Body of pancreas (tissue), 4 donors: ENCODE results near the gene ZNF521. TPM values are rescaled to one million over a fixed set of nuclear protein-coding genes. Genes with fewer than 3 reads are reported as not detected.

Experiments used
- ATAC-seq: fragments of 150-250 bp; one replicate; pipeline ENCODE4 v1.9.1; 2016
- DNase-seq, 4 donors: peaks; one replicate each; pipeline ENCODE4 v3.0.0-alpha.2; 2019
- H3K27ac ChIP-seq, 4 donors: fragments of 200-600 bp; sonication (generic); 1 replicate in 3 of 4; 2 replicates in 1 of 4; pipeline versions ENCODE4 v1.5.1 to v1.6.1; 2016 to 2019; ENCODE audit warnings: mild to moderate bottlenecking in 1 of 4, mixed read lengths in 1 of 4, moderate library complexity in 1 of 4
- H3K27me3 ChIP-seq, 2 donors: fragments of 200-600 bp; sonication (generic); one replicate each; pipeline ENCODE4 v1.6.0; 2016; ENCODE audit warnings: mild to moderate bottlenecking in 1 of 2
- H3K36me3 ChIP-seq, 2 donors: fragments of 200-600 bp; sonication (generic); replicated peaks in 1 of 2; 2 replicates each; pipeline ENCODE4 v1.5.1; 2016; ENCODE audit warnings: low read depth in 2 of 2; ENCODE audit not compliant: insufficient read depth in 1 of 2
- H3K4me1 ChIP-seq: fragments of 200-600 bp; sonication (generic); one replicate; pipeline ENCODE4 v1.6.0; 2016
- H3K4me3 ChIP-seq, 2 donors: fragments of 200-600 bp; sonication (generic); 1 replicate in 1 of 2; 2 replicates in 1 of 2; pipeline ENCODE4 v1.5.1; 2016 to 2019
- H3K9me3 ChIP-seq, 3 donors: fragments of 200-600 bp; sonication (generic); 1 replicate in 2 of 3; 2 replicates in 1 of 3; pipeline ENCODE4 v1.5.1; 2016
- CTCF ChIP-seq, 7 experiments: fragments of 450-650 bp in 4 of 7; fragments of 200-600 bp in 3 of 7; sonication (generic) in 3 of 7; IDR thresholded peaks; one replicate each; pipeline ENCODE4 v1.5.1; 2016 to 2019; ENCODE audit warnings: antibody characterized with exemption in 7 of 7
- POLR2A ChIP-seq, 3 donors: fragments of 450-650 bp; IDR thresholded peaks; one replicate each; pipeline ENCODE4 v1.6.1; 2016; ENCODE audit warnings: antibody characterized with exemption in 3 of 3, mild to moderate bottlenecking in 2 of 3
- WGBS, 2 donors: methylation state at CpG; one replicate each; pipeline ENCODE4 v1.1.5; 2017; 5-methylcytosine and 5-hydroxymethylcytosine counted together
- intact Hi-C: fragments of 100-400 bp; cut with DNase I; formaldehyde crosslinking; loops from one replicate; pipeline ENCODE4 v1.15.1; 2023
- total RNA-seq, 2 donors: library from RNA; depleted of rRNA; stranded (reverse); fragments of >200 nt; gene quantifications; one replicate each; pipeline ENCODE4 v1.1.0, GENCODE V29; 2016

Gene ZNF521
- total RNA-seq, 2 donors from 2014 or later, result 3.3 to 17.4 TPM

- Histone ChIP-seq H3K4me1 (no peaks in the 10 kb centered on the region), H3K4me3 (no peak overlapping the region), H3K27me3 (no peaks in the 10 kb centered on the region), H3K36me3 (no peaks in the 10 kb centered on the region), H3K9me3 (no peaks in the 10 kb centered on the region), H3K27ac (no peak overlapping the region)
- no peak for ATAC-seq
- 83 to 92% methylated on average over 1 of the region's 1 CpG for WGBS, 2 donors
- no peak for DNase-seq
- intact Hi-C loops, result no loop called here
- no peak for TF ChIP-seq POLR2A (IDR thresholded peaks at IDR 0.05)
- TF ChIP-seq CTCF (IDR thresholded peaks at IDR 0.05), result no peak
Measured at GRCh38 chr18:25062720-25063119, 289.2 kb downstream of the ZNF521 start.

- WGBS, 2 donors, result 32 to 47% methylated on average over 2 of the region's 2 CpGs
- no peak for DNase-seq
- ATAC-seq, result no peak
Measured at GRCh38 chr18:25061395-25061794, 290.6 kb downstream of the ZNF521 start.

GRCh38 chr18:25058521-25058920 lies 293.4 kb downstream of the ZNF521 start:
- WGBS, 2 donors, result 58 to 66% methylated on average over 5 of the region's 5 CpGs
- H3K27ac ChIP-seq, result no peak overlapping the region
- no peak for ATAC-seq
- no peaks in the 10 kb centered on the region for H3K9me3 ChIP-seq
- TF ChIP-seq CTCF (IDR thresholded peaks at IDR 0.05) (no peak), POLR2A (IDR thresholded peaks at IDR 0.05) (no peak)
- no peak overlapping the region for H3K4me3 ChIP-seq
- intact Hi-C loops, result no loop called here
- DNase-seq, result no peak
- no peaks in the 10 kb centered on the region for H3K4me1 ChIP-seq
- no peaks in the 10 kb centered on the region for H3K27me3 ChIP-seq
- H3K36me3 ChIP-seq, result no peaks in the 10 kb centered on the region

More at GRCh38 chr18:25061395-25061794, 290.6 kb downstream of the ZNF521 start:
- H3K9me3 ChIP-seq, result no peaks in the 10 kb centered on the region
- no peaks in the 10 kb centered on the region for H3K27me3 ChIP-seq
- TF ChIP-seq CTCF (IDR thresholded peaks at IDR 0.05) (no peak), POLR2A (IDR thresholded peaks at IDR 0.05) (no peak)
- H3K4me1 ChIP-seq, result no peaks in the 10 kb centered on the region
- intact Hi-C loops, result no loop called here
- no peak overlapping the region for H3K4me3 ChIP-seq
- H3K27ac ChIP-seq, result no peak overlapping the region
- H3K36me3 ChIP-seq, result no peaks in the 10 kb centered on the region

- DNase-seq, result no peak
- ATAC-seq, result no peak
- WGBS, 2 donors, result 64 to 72% methylated on average over 7 of the region's 7 CpGs
- intact Hi-C loops, result no loop called here
- Histone ChIP-seq H3K27ac (no peak overlapping the region), H3K36me3 (no peaks in the 10 kb centered on the region), H3K9me3 (no peaks in the 10 kb centered on the region), H3K4me1 (no peaks in the 10 kb centered on the region), H3K27me3 (no peaks in the 10 kb centered on the region), H3K4me3 (no peak overlapping the region)
- TF ChIP-seq POLR2A (IDR thresholded peaks at IDR 0.05) (no peak), CTCF (IDR thresholded peaks at IDR 0.05) (no peak)
Measured at GRCh38 chr18:25057491-25058050, 294.4 kb downstream of the ZNF521 start.

- no peak for ATAC-seq
- DNase-seq, result no peak
- 62 to 82% methylated on average over 8 of the region's 8 CpGs for WGBS, 2 donors
Measured at GRCh38 chr18:25056429-25056828, 295.5 kb downstream of the ZNF521 start.

More at GRCh38 chr18:25056429-25056828, 295.5 kb downstream of the ZNF521 start:
- Histone ChIP-seq H3K9me3 (no peaks in the 10 kb centered on the region), H3K27ac (no peak overlapping the region), H3K36me3 (no peaks in the 10 kb centered on the region), H3K4me1 (no peaks in the 10 kb centered on the region), H3K4me3 (no peak overlapping the region), H3K27me3 (no peaks in the 10 kb centered on the region)
- TF ChIP-seq CTCF (IDR thresholded peaks at IDR 0.05) (no peak), POLR2A (IDR thresholded peaks at IDR 0.05) (no peak)
- intact Hi-C loops, result no loop called here
